K562 (cell line): Measurements from ENCODE around the gene PLEKHG5. TPM values are rescaled to one million over a fixed set of nuclear protein-coding genes. Genes with fewer than 3 reads are reported as not detected.

Experiments used
- CXXC5 ChIP-seq: fragments of 250-450 bp; sonication (Bioruptor Pico); IDR thresholded peaks from 2 replicates; pipeline ENCODE4 v1.8.0; 2022; ENCODE audit warnings: inconsistent platforms, mild to moderate bottlenecking, moderate library complexity
- EZH2 ChIP-seq: IDR thresholded peaks from 2 replicates; pipeline ENCODE4 v1.6.1; 2012; ENCODE audit warnings: low read depth, mild to moderate bottlenecking, inconsistent platforms, low read length, borderline replicate concordance
- NRF1 ChIP-seq, 2 experiments: fragments of 450-650 bp; IDR thresholded peaks in 1 of 2; conservative IDR thresholded peaks in 1 of 2; 2 replicates each; pipeline ENCODE4 v1.6.1; 2014; ENCODE audit warnings: mild to moderate bottlenecking in 2 of 2
- PPARD ChIP-seq: fragments of 250-450 bp; sonication (Bioruptor Pico); IDR thresholded peaks from 2 replicates; pipeline ENCODE4 v1.8.0; 2022; ENCODE audit warnings: inconsistent platforms, mild to moderate bottlenecking, moderate library complexity
- REST ChIP-seq, 2 experiments: fragments of 450-650 bp; formaldehyde crosslinking in 1 of 2; IDR thresholded peaks; 2 replicates each; pipeline versions ENCODE4 v1.4.0 to v1.6.1; 2014 to 2020; ENCODE audit warnings: mild to moderate bottlenecking in 2 of 2, borderline replicate concordance in 1 of 2, low read depth in 1 of 2
- SP2 ChIP-seq: IDR thresholded peaks from 2 replicates; pipeline ENCODE4 v1.6.1; 2011; ENCODE audit warnings: mild to moderate bottlenecking, low read depth, low read length, moderate library complexity; ENCODE audit not compliant: poor library complexity, severe bottlenecking; ENCODE audit errors: extremely low read depth
- VEZF1 ChIP-seq: fragments of 200-800 bp; sonication (Bioruptor generic); IDR thresholded peaks from 2 replicates; pipeline ENCODE4 v1.6.1; 2017; ENCODE audit warnings: missing genetic modification characterization, missing compliant biosample characterization
- ZNF174 ChIP-seq: fragments of 250-450 bp; sonication (Bioruptor Pico); IDR thresholded peaks from 2 replicates; pipeline ENCODE4 v1.4.0; 2020; ENCODE audit warnings: mild to moderate bottlenecking
- polyA plus RNA-seq, 8 experiments: library from polyadenylated mRNA; depleted of rRNA in 4 of 8; stranded (reverse) in 5 of 8; unstranded in 3 of 8; fragments of >200 nt; fragmentation: Nextera tagmentation in 2 of 8; fragmentation: Illumina TruSeq in 1 of 8; extraction: Ambion mirVana in 2 of 8; extraction: Trizol in 1 of 8; gene quantifications; 2 replicates each; pipeline versions ENCODE4 v1.2.1 to v1.2.3, GENCODE V29; 2011 to 2014; ENCODE audit warnings: inconsistent platforms in 1 of 8, missing spikeins in 1 of 8
- total RNA-seq, 7 experiments: library from RNA; depleted of rRNA in 6 of 7; stranded (reverse); fragments of >200 nt in 6 of 7; fragmentation: Illumina TruSeq in 2 of 7; extraction: Trizol in 2 of 7; gene quantifications; 2 replicates each; pipeline versions ENCODE4 v1.2.1 to v1.2.3, GENCODE V29; 2011 to 2021; ENCODE audit warnings: low replicate concordance in 1 of 7

PLEKHG5 gene
- total and polyA plus RNA-seq, 9 of the 15 experiments (the other 6 are each of a cell fraction or from before 2014, with no cell fraction given) = 0.04 to 0.29 (median 0.09) TPM; not detected in 3

GRCh38 chr1:6497215-6497866 lies 5.9 kb upstream of the PLEKHG5 start (continued):
- 0 out of 2 replicates have a peak, but pooled peaks have one; percentile 28 for TF ChIP-seq CXXC5
- no peak for TF ChIP-seq ZNF174 (CRISPR knock-in tag)
- peak; percentile 57 for TF ChIP-seq VEZF1 (CRISPR knock-in tag)
- no peak for TF ChIP-seq REST (IDR thresholded peaks at IDR 0.05; ENCODE audit: borderline replicate concordance)
- TF ChIP-seq REST (CRISPR knock-in tag; IDR thresholded peaks at IDR 0.05; ENCODE audit: low read depth) = no peak
- TF ChIP-seq PPARD (CRISPR knock-in tag) = no peak
- TF ChIP-seq EZH2 = 0 out of 2 replicates have a peak, but pooled peaks have one; percentile 64
- peak; percentile 44 to 52; a peak in 2 of 4 replicates for TF ChIP-seq NRF1 (conservative IDR thresholded peaks at IDR 0.05 in 1 of 2, IDR thresholded peaks at IDR 0.05 in 1 of 2)
- no peak for TF ChIP-seq SP2
- TF ChIP-seq, all 486 proteins: peak for 7
